HG02943 (cell line): ENCODE measurements around the gene TLCD3B.

Source experiments
- ATAC-seq: cut with Tn5 transposase; IDR thresholded peaks from one replicate; pipeline ENCODE4 v1.9.1; 2021; ENCODE audit warnings: mild to moderate bottlenecking, low read depth, moderate library complexity; ENCODE audit not compliant: unreplicated experiment

The TLCD3B gene

DNA sequence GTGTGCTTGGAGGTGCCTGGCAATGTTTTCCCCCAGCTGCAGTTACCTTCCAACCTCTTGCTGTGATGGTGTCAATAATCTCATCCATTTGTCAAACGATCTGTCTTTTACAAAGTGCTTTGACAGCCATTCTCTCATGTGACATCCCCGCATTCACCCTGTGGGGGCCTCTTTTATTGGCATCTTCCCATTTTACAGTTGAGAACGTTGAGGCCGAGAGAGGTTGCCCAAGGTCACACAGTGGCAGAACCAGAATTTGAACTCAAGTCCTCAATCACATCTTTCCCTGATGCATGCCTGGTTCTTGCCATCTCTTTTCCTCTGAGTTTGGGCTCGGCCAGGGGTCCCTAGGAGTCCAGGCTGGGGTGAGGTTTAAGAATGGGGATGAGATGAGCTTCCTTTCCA lies 55.9 kb downstream of the TLCD3B start:
- ATAC-seq, result no peak
